HG03066 (cell line): Measurements from ENCODE around the gene ZNF205.
A peak's percentile ranks its signal among the peaks of the same experiment; 100 is the strongest.
"Not testable (repeated sequence)": the region's sequence is repeated elsewhere in the genome, so short reads cannot be mapped to it uniquely, and the experiment has no call there.

Experiments used
- ATAC-seq: cut with Tn5 transposase; IDR thresholded peaks from one replicate; pipeline ENCODE4 v1.9.1; 2021; ENCODE audit warnings: low read depth; ENCODE audit not compliant: unreplicated experiment

Gene ZNF205

GRCh38 chr16:3129137-3130131 is 17.0 kb downstream of the ZNF205 start:
- ATAC-seq = no peak

GRCh38 chr16:3131755-3132377 is 19.5 kb downstream of the ZNF205 start:
- no peak for ATAC-seq

DNA sequence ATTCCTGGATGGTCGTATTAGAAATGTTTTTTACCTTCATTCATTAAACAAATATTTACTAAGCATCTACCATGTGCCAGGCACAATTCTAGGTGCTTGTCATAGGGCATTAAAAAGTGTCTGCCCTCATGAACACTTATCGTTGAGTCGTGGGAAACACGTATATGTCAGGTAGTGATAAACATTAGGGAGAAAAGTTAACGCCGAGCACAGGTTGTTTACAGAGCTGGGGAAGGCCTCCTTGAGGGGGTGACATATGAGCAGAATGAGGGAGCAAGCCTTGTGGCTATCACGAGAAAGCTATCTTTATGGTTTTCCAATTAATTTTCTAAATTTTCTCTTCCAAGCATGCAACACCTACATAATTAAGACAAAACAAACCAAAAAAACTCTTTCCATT is 21.5 kb downstream of the ZNF205 start:
- ATAC-seq = no peak

DNA sequence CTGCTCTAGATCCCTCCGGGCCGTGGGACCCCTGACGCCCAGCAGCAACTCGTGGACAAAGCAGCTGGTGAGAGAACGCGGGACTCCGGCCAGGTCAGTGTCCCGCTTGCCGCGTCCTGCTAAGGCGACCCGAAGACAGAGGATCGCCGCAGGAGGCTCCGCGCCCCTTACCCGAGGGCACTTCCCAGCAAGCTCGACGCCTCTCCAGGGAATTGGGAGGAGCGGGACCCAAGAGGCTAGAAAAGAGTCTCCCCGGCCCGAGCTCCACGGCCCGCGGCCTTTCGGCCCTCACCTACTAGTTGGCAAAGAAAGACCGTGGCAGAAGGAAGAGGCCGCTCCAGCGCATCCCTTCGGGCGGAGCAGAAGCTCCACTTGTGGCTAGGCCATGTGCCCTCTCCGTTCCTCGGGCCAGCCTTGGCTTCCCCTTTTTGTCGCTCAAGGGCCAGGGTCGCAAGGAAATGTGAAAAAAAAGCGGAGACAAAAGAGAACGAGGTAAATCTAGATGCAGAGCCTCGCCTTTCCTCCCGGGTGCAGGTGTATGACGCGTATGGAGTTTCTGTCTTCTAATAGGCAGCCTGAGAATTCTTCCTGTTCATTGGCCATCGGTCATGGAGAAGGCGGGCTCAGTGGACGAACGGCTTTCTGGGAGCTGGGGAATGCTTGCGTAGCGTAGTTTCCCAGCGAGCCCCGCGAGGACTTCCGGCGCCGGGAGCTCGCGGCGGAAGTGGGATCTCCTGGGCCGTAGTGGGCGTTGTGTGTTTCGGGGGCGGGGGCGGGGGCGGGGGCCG is 22.1 kb downstream of the ZNF205 start, which contains the start of gene ZNF213:
ZNF213 (plus strand) TSS at position 692 of the 788 bp plus-strand sequence. CDS start 2,252 bp downstream, outside the sequence.
- ATAC-seq = peak; percentile 94

- peak; percentile 12 for ATAC-seq
Observed at GRCh38 chr16:3135126-3135715, 22.8 kb downstream of the ZNF205 start.

DNA sequence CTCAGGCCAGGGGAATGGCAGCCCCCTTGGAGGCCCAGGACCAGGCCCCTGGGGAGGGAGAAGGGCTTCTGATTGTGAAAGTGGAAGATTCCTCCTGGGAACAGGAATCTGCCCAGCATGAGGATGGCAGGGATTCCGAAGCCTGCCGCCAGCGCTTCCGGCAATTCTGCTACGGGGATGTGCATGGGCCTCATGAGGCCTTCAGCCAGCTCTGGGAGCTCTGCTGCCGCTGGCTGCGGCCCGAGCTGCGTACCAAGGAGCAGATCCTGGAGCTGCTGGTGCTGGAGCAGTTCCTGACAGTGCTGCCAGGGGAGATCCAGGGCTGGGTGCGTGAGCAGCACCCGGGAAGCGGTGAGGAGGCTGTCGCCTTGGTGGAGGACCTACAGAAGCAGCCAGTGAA is 24.9 kb downstream of the ZNF205 start:
- ATAC-seq = no peak

DNA sequence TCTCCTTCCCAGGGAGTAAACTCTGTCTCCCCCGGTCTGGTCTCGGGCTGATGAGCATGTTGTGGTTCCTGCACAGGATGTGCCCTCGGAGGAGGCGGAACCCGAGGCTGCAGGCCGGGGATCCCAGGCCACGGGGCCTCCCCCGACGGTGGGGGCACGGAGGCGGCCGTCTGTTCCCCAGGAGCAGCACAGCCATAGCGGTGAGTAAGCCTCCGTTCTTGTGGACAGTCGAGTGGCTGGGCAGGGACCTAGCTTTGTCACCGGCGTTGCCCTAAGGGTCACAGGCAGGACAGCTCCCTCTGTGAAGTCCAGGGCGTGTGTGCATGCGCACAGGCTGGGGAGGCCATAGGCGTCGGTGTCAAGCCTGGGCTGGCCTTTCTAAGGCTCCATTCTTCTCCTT is 26.0 kb downstream of the ZNF205 start:
- no peak for ATAC-seq

- no peak for ATAC-seq
Observed at GRCh38 chr16:3138823-3139426, 26.5 kb downstream of the ZNF205 start.

GRCh38 chr16:3139561-3139960 is 27.2 kb downstream of the ZNF205 start:
- ATAC-seq = not testable (repeated sequence)

GRCh38 chr16:3140603-3141427 is 28.4 kb downstream of the ZNF205 start:
- no peak for ATAC-seq

GRCh38 chr16:3141781-3142311 is 29.5 kb downstream of the ZNF205 start:
- ATAC-seq = no peak

DNA sequence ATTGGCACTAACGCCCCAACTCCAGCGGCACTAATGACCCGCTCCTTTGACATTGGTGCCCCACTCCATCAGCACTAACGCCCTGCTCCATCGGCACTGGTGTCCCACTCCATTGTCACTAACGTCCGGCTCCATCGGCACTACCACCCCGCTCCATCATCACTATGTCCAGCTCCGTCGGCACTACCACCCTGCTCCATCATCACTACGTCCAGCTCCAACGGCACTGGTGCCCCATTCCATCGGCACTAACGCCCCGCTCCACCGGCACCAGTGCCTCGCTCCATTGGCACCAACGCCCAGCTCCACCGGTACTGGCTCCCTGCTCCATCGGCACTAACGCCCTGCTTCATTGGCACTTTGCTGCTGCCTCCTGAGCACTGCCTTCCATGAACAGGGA is 29.9 kb downstream of the ZNF205 start:
- ATAC-seq = no peak

DNA sequence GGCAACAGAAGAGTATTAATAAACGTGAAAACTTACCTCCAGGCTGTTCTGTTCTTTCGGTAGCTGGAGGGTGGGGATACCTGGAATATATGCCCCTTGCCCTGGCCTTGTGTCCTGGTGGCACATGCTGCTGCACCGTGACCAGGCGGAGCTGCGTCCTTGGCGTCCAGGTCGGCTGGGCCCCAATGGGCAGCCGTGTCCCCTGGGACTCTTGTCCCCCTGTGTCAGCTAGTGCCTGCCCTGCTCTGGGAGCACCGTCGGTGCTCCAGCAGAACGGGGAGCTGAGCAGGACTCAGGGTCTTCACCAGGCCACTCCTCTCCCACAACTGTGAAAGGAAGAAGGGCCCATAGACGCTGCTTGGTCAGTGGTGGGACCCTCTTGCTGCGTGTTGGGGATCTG is 30.4 kb downstream of the ZNF205 start:
- no peak for ATAC-seq

DNA sequence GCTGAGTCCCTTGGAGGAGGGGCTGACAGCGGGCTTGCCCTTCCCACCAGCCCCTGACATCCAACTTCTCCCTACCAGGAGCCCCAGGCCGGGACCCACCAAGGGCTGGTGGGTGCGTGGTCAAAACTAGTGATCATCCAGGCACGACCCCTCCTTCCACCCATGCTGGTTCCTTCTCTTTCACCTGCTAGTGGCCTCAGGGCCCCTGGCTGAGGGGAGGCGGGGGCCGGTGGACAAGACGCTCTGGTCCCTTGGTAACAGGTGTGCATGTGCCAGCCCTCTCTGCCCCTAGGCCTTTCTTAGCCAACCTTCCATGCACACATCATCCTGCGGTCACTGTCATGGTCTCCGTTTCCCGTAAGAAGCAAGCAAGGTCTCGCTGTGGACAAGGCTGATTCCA is 30.8 kb downstream of the ZNF205 start:
- ATAC-seq = no peak

DNA sequence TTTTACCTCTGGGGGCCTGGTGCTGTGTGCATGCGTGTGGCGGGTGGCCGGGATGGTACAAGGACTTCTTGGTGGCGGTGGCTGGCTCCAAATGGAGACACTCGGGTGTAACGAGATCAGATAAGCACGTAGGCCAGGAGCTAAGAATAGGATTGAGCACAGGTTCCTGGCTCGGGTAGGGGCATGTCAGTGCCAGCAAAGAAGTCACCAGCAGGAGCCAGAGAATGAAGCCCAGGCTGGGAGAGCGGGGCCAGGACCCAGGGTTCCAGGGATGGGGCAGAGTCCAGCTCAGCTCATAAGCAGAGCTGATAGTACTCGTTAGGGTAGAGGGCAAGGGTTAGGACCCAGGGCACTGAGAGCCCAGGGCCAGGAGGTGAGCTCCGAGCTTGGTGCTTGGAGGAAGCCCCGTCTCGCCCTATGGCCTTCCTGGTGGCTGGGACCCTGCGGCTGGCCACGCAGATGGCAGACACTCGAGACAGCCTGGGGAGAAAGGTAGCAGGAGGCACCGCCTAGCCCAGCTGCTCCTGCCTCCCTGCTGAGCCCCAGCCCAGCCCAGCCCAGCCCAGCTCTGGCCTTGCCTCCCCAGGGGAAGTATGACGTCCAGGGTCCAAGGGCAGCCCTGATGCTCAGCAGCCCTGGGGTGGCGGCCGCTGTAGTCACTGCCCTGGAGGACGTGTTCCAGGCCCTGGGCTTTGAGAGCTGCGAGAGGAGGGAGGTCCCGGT is 31.4 kb downstream of the ZNF205 start:
- ATAC-seq = no peak

DNA sequence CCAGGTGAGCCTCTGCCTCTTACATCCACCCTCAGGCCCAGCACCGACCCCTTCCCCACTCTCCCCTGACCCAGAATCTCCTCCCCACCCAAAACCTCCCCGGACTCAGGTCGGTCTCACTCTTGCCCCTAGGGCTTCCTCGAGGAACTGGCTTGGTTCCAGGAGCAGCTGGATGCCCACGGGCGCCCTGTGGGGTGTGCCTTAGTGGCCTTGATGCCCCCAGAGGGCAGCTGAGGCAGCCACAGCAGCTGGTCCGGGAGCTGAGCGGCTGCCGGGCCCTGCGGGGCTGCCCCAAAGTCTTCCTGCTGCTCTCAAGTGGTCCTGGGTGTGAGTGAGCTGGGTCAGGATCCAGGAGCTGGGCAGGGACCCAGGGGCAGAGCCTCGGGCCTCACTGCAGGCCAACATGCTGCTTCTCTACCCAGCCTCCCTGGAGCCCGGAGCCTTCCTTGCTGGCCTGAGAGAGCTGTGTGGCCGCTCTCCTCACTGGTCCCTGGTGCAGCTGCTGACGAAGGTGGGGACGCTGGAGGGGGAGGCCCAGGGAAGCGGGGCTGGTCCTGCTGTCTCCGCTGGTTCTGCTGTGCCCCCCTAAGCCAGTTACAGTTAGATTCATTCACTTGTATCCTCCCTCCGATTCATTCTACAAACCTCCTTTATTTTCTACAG is 32.1 kb downstream of the ZNF205 start:
- ATAC-seq = no peak

DNA sequence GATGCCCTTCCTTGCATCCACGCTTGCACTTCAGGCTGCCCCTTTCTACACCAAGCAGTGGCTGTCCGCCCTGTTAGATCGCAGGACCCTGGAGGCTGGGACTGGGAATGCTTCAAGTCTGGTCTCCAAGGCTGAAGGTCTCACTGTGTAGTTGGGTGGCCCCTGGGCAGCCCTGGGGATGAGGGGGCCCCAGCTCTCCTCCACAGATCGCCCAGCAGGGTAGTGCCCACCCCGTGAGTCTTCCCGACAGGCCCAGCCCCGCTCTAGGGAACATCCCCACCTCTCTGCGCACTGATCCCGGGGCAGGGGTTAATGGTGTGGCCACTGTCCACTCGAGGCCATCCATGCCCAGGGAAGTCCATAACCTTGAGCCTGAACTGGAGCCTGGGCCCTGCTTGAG is 32.8 kb downstream of the ZNF205 start:
- ATAC-seq = no peak

DNA sequence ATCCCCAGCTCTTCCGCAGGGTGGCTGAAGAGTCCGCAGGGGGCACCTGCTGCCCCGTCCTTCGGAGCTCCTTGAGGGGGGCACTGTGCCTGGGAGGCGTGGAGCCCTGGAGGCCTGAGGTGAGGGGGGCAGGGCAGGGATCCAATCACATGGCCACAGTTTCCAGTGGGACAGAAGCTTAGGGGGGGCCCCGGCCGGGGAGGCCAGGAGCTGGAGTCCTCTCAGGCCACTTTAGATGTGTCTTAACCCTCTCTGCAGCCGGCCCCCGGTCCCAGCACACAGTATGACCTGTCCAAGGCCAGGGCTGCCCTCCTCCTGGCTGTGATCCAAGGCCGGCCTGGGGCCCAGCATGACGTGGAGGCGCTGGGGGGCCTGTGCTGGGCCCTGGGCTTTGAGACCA is 33.3 kb downstream of the ZNF205 start:
- no peak for ATAC-seq
